A549 (cell line): Measurements from ENCODE around the gene MAP4K2. TPM values are rescaled to one million over a fixed set of nuclear protein-coding genes. Genes with fewer than 3 reads are reported as not detected.

Experiments
- ATAC-seq, 2 experiments: fragments of 200-7000 bp in 1 of 2; fragments of >200 bp in 1 of 2; cut with Nextera tagmentation in 1 of 2; cut with Tn5 transposase in 1 of 2; 3 replicates each; pipeline versions ENCODE4 v1.8.0 to v1.9.1; 2018 to 2020; ENCODE audit warnings: mild to moderate bottlenecking in 1 of 2, moderate library complexity in 1 of 2
- CTCF ChIA-PET: fragments of 300-600 bp; sonication (Branson Sonifier 250); formaldehyde crosslinking; extraction: SDS; loops from one replicate; lab custom pipeline; 2021; ENCODE audit warnings: antibody characterized with exemption, inconsistent platforms; lab: Yijun Ruan, JAX
- POLR2A ChIA-PET: fragments of 350-600 bp; formaldehyde crosslinking; extraction: SDS; loops from one replicate; lab custom pipeline; 2021; ENCODE audit warnings: antibody characterized with exemption, inconsistent platforms; lab: Yijun Ruan, JAX
- DNase-seq, 2 experiments: peaks; one replicate each; pipeline versions ENCODE4 v3.0.0 to v3.0.0-alpha.2; 2011 to 2016; ENCODE audit warnings: low read depth in 1 of 2, low spot score in 1 of 2
- FAIRE-seq: peaks from 2 replicates; lab custom pipeline; 2011; peaks lifted over from hg19 to GRCh38; lab: Jason Lieb, UNC
- H3K27ac ChIP-seq, 2 experiments: fragments of >200 bp; sonication (Bioruptor Twin); formaldehyde crosslinking; 3 replicates each; pipeline ENCODE4 v1.5.1; 2016 to 2017
- H3K4me1 ChIP-seq: fragments of >200 bp; sonication (Bioruptor Twin); formaldehyde crosslinking; 3 replicates; pipeline ENCODE4 v1.6.1; 2016
- H3K4me2 ChIP-seq: fragments of >200 bp; sonication (Bioruptor Twin); formaldehyde crosslinking; 3 replicates; pipeline ENCODE4 v1.6.1; 2016
- H3K4me3 ChIP-seq: fragments of >200 bp; sonication (Bioruptor Twin); formaldehyde crosslinking; 3 replicates; pipeline ENCODE4 v1.5.1; 2016
- H3K9me3 ChIP-seq: fragments of >200 bp; sonication (Bioruptor Twin); formaldehyde crosslinking; 3 replicates; pipeline ENCODE4 v1.6.1; 2016
- HDAC2 ChIP-seq: fragments of 200-600 bp; sonication (generic); IDR thresholded peaks from 2 replicates; pipeline ENCODE4 v1.6.1; 2016
- HOXA7 ChIP-seq: fragments of 250-450 bp; sonication (Bioruptor Pico); IDR thresholded peaks from 2 replicates; pipeline ENCODE4 v1.5.0; 2020; ENCODE audit warnings: mild to moderate bottlenecking, moderate library complexity
- HOXB5 ChIP-seq: fragments of 250-450 bp; sonication (Bioruptor Pico); IDR thresholded peaks from 2 replicates; pipeline ENCODE4 v1.5.0; 2020; ENCODE audit warnings: mild to moderate bottlenecking, moderate library complexity
- JUNB ChIP-seq: fragments of >200 bp; sonication (Bioruptor Twin); formaldehyde crosslinking; IDR thresholded peaks from 2 replicates; pipeline ENCODE4 v1.6.1; 2016
- KDM1A ChIP-seq: fragments of 200-600 bp; sonication (generic); IDR thresholded peaks from 2 replicates; pipeline ENCODE4 v1.6.1; 2016; ENCODE audit warnings: low read depth, mild to moderate bottlenecking
- RAD21 ChIP-seq, 2 experiments: fragments of >200 bp in 1 of 2; sonication (Bioruptor Twin) in 1 of 2; formaldehyde crosslinking in 1 of 2; IDR thresholded peaks in 1 of 2; conservative IDR thresholded peaks in 1 of 2; 2 replicates in 1 of 2; 3 replicates in 1 of 2; pipeline ENCODE4 v1.6.1; 2012 to 2018; ENCODE audit warnings: inconsistent platforms in 1 of 2
- RARB ChIP-seq: fragments of 250-450 bp; sonication (Bioruptor Pico); IDR thresholded peaks from 2 replicates; pipeline ENCODE4 v1.8.0; 2021; ENCODE audit warnings: mild to moderate bottlenecking, moderate library complexity
- WGBS: methylation state at CpG from one replicate; pipeline ENCODE4 v1.1.6; 2017; ENCODE audit errors: missing lambda C conversion rate; 5-methylcytosine and 5-hydroxymethylcytosine counted together
- polyA plus RNA-seq, 4 experiments: library from polyadenylated mRNA; depleted of rRNA in 3 of 4; stranded (reverse); fragments of >200 nt; fragmentation: RNase III in 1 of 4; extraction: RNeasy Plus Mini Kit Qiagen cat#74134 plus additional on column Dnase treatment in 1 of 4; gene quantifications; 2 replicates in 3 of 4; 3 replicates in 1 of 4; pipeline ENCODE4 v1.2.3, GENCODE V29; 2011 to 2017
- TF ChIP-seq, protein P1 (sequence below): fragments of 200-600 bp; sonication (generic); IDR thresholded peaks from 2 replicates; pipeline ENCODE4 v1.6.1; 2016; ENCODE audit warnings: antibody characterized with exemption, mild to moderate bottlenecking, moderate library complexity
- TF ChIP-seq, protein P2 (sequence below): fragments of >200 bp; sonication (Bioruptor Twin); formaldehyde crosslinking; IDR thresholded peaks from 3 replicates; pipeline ENCODE4 v1.5.1; 2016
- TF ChIP-seq, protein P3 (sequence below): fragments of >200 bp; sonication (Bioruptor Twin); formaldehyde crosslinking; IDR thresholded peaks from 2 replicates; pipeline ENCODE4 v1.6.1; 2016
- TF ChIP-seq, protein P4 (sequence below): IDR thresholded peaks from 2 replicates; pipeline ENCODE4 v1.6.1; 2012

MAP4K2 gene
- polyA plus RNA-seq, 2 of the 4 experiments (the other 2 are of a cell fraction) = 9.4 to 9.9 TPM

DNA sequence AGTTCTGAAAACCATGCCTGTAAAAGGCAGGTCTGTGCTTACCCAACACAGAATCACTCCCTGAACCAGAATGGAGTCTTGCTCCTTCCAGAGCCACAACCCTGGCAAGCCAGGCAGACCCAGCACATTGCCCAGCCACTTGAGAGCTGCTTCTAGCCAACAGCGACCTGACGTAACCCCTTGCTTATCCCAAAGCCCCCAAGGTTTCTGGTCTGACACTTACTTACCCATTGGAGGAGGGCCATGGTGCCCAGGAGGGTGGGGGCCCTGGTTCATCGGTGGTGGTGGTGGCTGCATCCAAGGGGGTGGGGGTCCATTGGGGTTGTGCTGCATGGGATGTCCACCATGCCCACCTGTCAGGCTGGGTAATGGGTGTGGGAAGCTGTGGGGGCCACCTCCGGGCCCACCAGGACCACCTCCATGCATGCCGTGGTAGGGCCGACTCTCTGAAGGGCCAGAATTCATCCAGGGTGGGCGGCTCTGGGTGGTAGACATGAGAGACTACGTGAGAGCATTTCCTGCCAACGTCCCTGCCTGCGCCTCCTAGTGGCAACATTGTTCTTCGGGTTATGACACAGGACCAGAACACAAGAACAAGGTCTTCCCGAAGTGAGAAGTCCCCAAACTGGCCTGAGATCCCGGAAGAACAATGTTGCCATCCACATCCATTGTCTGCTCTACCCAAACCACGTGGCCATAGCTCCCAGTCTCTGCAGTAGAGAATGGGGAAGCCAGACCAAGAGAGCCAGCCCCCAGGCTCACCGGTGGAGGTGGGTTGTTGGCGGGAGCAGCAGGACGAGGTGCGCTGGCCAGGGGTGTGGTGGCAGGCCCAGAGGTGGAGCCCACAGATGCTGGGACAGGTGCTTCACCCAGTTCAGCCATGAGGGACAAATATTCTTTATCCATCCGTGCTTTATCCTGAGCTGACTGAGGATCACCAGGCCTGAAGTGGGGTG, 35.4 kb downstream of the MAP4K2 start (continued):
- TF ChIP-seq, protein P1, sequence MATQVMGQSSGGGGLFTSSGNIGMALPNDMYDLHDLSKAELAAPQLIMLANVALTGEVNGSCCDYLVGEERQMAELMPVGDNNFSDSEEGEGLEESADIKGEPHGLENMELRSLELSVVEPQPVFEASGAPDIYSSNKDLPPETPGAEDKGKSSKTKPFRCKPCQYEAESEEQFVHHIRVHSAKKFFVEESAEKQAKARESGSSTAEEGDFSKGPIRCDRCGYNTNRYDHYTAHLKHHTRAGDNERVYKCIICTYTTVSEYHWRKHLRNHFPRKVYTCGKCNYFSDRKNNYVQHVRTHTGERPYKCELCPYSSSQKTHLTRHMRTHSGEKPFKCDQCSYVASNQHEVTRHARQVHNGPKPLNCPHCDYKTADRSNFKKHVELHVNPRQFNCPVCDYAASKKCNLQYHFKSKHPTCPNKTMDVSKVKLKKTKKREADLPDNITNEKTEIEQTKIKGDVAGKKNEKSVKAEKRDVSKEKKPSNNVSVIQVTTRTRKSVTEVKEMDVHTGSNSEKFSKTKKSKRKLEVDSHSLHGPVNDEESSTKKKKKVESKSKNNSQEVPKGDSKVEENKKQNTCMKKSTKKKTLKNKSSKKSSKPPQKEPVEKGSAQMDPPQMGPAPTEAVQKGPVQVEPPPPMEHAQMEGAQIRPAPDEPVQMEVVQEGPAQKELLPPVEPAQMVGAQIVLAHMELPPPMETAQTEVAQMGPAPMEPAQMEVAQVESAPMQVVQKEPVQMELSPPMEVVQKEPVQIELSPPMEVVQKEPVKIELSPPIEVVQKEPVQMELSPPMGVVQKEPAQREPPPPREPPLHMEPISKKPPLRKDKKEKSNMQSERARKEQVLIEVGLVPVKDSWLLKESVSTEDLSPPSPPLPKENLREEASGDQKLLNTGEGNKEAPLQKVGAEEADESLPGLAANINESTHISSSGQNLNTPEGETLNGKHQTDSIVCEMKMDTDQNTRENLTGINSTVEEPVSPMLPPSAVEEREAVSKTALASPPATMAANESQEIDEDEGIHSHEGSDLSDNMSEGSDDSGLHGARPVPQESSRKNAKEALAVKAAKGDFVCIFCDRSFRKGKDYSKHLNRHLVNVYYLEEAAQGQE = no peak
- TF ChIP-seq, protein P2, sequence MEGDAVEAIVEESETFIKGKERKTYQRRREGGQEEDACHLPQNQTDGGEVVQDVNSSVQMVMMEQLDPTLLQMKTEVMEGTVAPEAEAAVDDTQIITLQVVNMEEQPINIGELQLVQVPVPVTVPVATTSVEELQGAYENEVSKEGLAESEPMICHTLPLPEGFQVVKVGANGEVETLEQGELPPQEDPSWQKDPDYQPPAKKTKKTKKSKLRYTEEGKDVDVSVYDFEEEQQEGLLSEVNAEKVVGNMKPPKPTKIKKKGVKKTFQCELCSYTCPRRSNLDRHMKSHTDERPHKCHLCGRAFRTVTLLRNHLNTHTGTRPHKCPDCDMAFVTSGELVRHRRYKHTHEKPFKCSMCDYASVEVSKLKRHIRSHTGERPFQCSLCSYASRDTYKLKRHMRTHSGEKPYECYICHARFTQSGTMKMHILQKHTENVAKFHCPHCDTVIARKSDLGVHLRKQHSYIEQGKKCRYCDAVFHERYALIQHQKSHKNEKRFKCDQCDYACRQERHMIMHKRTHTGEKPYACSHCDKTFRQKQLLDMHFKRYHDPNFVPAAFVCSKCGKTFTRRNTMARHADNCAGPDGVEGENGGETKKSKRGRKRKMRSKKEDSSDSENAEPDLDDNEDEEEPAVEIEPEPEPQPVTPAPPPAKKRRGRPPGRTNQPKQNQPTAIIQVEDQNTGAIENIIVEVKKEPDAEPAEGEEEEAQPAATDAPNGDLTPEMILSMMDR = peak; percentile 74
- TF ChIP-seq RARB (CRISPR knock-in tag) (no peak), RAD21 (conservative IDR thresholded peaks at IDR 0.05 in 1 of 2, IDR thresholded peaks at IDR 0.05 in 1 of 2) (0 out of 5 replicates have a peak, but pooled peaks of 1 of the 2 experiments have one; percentile 14)
- TF ChIP-seq, protein P3, sequence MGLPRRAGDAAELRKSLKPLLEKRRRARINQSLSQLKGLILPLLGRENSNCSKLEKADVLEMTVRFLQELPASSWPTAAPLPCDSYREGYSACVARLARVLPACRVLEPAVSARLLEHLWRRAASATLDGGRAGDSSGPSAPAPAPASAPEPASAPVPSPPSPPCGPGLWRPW = no peak

DNA sequence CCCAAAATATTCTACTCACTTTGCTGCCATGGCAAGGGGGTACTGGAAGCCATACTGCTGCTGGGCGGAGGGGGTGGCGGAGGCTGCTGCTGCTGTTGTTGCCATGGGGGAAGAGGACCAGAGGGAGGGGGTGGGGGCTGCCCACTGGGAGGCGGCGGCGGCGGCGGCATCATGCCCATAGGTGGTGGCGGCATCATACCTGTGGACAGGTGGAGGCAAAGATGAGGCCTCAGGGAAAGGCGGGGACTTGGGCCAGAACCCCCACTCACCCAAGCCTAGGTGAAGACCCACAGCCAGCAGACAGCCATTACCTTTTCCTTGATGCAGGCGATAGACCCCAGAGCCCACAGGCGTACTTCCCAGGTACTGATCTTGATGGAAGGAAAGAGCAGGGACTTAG, 36.1 kb downstream of the MAP4K2 start:
- no peak for TF ChIP-seq JUNB
- TF ChIP-seq KDM1A = no peak
- no peak for TF ChIP-seq HDAC2
- no peak for TF ChIP-seq HOXB5 (CRISPR knock-in tag)
- WGBS = 98% methylated on average over 9 of the region's 11 CpGs
- DNase-seq = no peak
- Histone ChIP-seq H3K4me2 (no peak overlapping the region), H3K27ac (no peak overlapping the region), H3K9me3 (no peaks in the 10 kb centered on the region), H3K4me1 (peaks cover 5% of the 10 kb centered on the region; the same call in 1 of the 3 replicates), H3K4me3 (no peak overlapping the region)
- no peak for ATAC-seq
- ChIA-PET POLR2A (interaction anchor here (3.4 kb wide), 1 partner anchor 12 kb away, joined by 10 read pairs; the partner anchor contains the start of gene SF1), CTCF (interaction anchor here (1.7 to 7.1 kb wide), 5 partner anchors 8 to 19 kb away, joined by 5 to 73 read pairs (median 12); partner anchors contain the start of genes PYGM and SF1)
- FAIRE-seq = no peak

DNA sequence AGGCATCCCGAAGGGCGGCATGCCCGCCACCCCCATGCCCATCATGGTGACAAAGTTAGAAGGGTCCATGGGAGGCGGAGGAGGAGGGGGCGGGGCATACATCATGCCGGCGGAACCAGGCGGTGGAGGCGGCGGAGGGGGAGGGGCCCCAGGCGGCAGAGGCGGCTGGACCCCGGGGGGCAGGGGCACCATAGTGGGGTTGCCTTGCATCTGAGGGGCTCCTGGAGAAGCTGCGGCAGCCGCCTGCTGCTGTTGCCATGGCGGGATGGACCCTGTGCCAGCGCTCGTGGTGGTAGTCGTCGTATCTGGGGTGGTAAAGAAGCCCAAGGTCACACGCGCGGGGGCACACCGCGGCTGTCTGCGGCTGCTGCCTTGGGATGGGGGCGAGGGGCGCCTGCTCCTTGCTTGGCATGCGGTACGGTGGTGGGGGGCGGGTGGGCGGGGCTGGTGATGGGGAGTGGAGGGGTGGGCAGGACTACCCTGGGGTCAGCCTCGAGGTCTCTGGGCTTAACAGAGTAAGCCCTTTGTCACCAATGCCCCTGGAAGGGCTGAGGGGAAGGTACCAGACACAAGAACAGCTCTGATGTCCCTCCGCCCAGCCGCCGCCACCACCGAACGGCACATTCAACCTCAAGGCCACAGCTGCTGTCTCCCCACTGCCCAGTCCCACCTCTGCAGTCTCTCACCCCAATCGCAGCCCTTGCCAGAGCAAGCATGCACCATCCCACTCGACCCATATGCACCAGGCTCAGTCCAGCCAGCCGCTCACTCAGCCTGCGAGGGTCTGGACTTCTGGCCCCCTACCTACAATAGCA, 37.0 kb downstream of the MAP4K2 start:
- TF ChIP-seq HOXA7 = 0 out of 2 replicates have a peak, but pooled peaks have one; percentile 34
- TF ChIP-seq, protein P4, sequence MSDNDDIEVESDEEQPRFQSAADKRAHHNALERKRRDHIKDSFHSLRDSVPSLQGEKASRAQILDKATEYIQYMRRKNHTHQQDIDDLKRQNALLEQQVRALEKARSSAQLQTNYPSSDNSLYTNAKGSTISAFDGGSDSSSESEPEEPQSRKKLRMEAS = no peak
- TF ChIP-seq, all 56 proteins: peak for 1
- DNase-seq = no peak
- no peak overlapping the region for H3K27ac ChIP-seq
- ChIA-PET CTCF (interaction anchor here (1.2 to 7.1 kb wide), 4 partner anchors 8 to 26 kb away, joined by 3 to 73 read pairs (median 16); partner anchors contain the start of genes PYGM, RASGRP2 and SF1), POLR2A (interaction anchor here (3.4 kb wide), 1 partner anchor 13 kb away, joined by 10 read pairs; the partner anchor contains the start of gene SF1)
- H3K9me3 ChIP-seq = no peaks in the 10 kb centered on the region
- no peak for FAIRE-seq
- H3K4me1 ChIP-seq = peaks cover 5% of the 10 kb centered on the region; the same call in 1 of the 3 replicates
- no peak for ATAC-seq
- H3K4me2 ChIP-seq = no peak overlapping the region
- 96% methylated on average over 28 of the region's 42 CpGs for WGBS
- no peak overlapping the region for H3K4me3 ChIP-seq
